PC-9 (cell line): ENCODE measurements around the gene ZNF844. TPM values are rescaled to one million over a fixed set of nuclear protein-coding genes. Genes with fewer than 3 reads are reported as not detected.

Source experiments
- BruUV-seq: library from RNA; stranded (reverse); fragments of 400-500 nt; replicated peaks from 2 replicates; lab custom pipeline; 2021; lab: Mats Ljungman, UMichigan
- CTCF ChIA-PET: fragments of 300-600 bp; sonication (Branson Sonifier 250); formaldehyde crosslinking; loops from one replicate; lab custom pipeline; 2022; ENCODE audit warnings: antibody characterized with exemption; lab: Charles Lee
- POLR2A ChIA-PET: fragments of 300-600 bp; sonication (Branson Sonifier 250); formaldehyde crosslinking; loops from one replicate; lab custom pipeline; 2022; ENCODE audit warnings: antibody characterized with exemption; ENCODE audit not compliant: unreplicated experiment; lab: Charles Lee
- DNase-seq, 2 experiments: peaks; one replicate each; pipeline versions ENCODE4 v3.0.0 to v3.0.0-alpha.2; 2015 to 2022; ENCODE audit warnings: mixed read lengths in 1 of 2
- H2AFZ ChIP-seq: fragments of 200-600 bp; sonication (generic); 2 replicates; pipeline ENCODE4 v1.8.1; 2017; ENCODE audit warnings: antibody characterized with exemption
- H3F3A ChIP-seq: fragments of 200-600 bp; sonication (generic); 2 replicates; pipeline ENCODE4 v1.8.1; 2017; ENCODE audit warnings: antibody characterized with exemption, mild to moderate bottlenecking, low read depth; ENCODE audit not compliant: insufficient read depth
- H3K27ac ChIP-seq: fragments of 200-600 bp; sonication (generic); 2 replicates; pipeline ENCODE4 v1.6.1; 2016; ENCODE audit warnings: mixed run types
- H3K27me3 ChIP-seq: fragments of 200-600 bp; sonication (generic); 2 replicates; pipeline ENCODE4 v1.6.1; 2016; ENCODE audit warnings: low read depth, mixed run types; ENCODE audit not compliant: insufficient read depth
- H3K36me3 ChIP-seq: fragments of 200-600 bp; sonication (generic); 2 replicates; pipeline ENCODE4 v1.6.1; 2016; ENCODE audit warnings: low read depth, mixed run types
- H3K4me1 ChIP-seq: fragments of 200-600 bp; sonication (generic); replicated peaks from 2 replicates; pipeline ENCODE4 v1.6.1; 2016; ENCODE audit warnings: mixed run types; ENCODE audit not compliant: insufficient read depth
- H3K4me2 ChIP-seq: fragments of 200-600 bp; sonication (generic); 2 replicates; pipeline ENCODE4 v1.6.1; 2017; ENCODE audit warnings: mixed run types
- H3K4me3 ChIP-seq: fragments of 200-600 bp; sonication (generic); 2 replicates; pipeline ENCODE4 v1.6.1; 2016; ENCODE audit warnings: mixed run types
- H3K79me2 ChIP-seq: fragments of 200-600 bp; sonication (generic); 2 replicates; pipeline ENCODE4 v1.6.1; 2017; ENCODE audit warnings: low read depth, mixed run types
- H3K9me2 ChIP-seq: fragments of 200-600 bp; sonication (generic); 2 replicates; pipeline ENCODE4 v1.8.1; 2017; ENCODE audit warnings: mild to moderate bottlenecking; ENCODE audit not compliant: insufficient read depth
- H3K9me3 ChIP-seq: fragments of 200-600 bp; sonication (generic); 2 replicates; pipeline ENCODE4 v1.8.1; 2016; ENCODE audit warnings: low read depth; ENCODE audit not compliant: insufficient read depth
- H4K20me1 ChIP-seq: fragments of 200-600 bp; sonication (generic); 2 replicates; pipeline ENCODE4 v1.8.1; 2017; ENCODE audit not compliant: insufficient read depth
- CTCF ChIP-seq: fragments of 200-600 bp; sonication (generic); conservative IDR thresholded peaks from 2 replicates; pipeline ENCODE4 v1.6.1; 2017; ENCODE audit warnings: mixed run types, antibody characterized with exemption, mild to moderate bottlenecking, moderate library complexity
- EZH2 ChIP-seq: fragments of 200-600 bp; sonication (generic); IDR thresholded peaks from 2 replicates; pipeline ENCODE4 v1.8.0; 2017; ENCODE audit warnings: antibody characterized with exemption, low read depth
- intact Hi-C: fragments of 100-400 bp; cut with micrococcal nuclease; formaldehyde crosslinking; loops from one replicate; pipeline ENCODE4 v1.10.0; 2022; ENCODE audit not compliant: unreplicated experiment
- total RNA-seq: library from RNA; stranded (reverse); gene quantifications from 2 replicates; pipeline ENCODE4 v1.2.3, GENCODE V29; 2021

The ZNF844 gene
- total RNA-seq, 1 experiment from 2014 or later = 4.9 TPM

DNA sequence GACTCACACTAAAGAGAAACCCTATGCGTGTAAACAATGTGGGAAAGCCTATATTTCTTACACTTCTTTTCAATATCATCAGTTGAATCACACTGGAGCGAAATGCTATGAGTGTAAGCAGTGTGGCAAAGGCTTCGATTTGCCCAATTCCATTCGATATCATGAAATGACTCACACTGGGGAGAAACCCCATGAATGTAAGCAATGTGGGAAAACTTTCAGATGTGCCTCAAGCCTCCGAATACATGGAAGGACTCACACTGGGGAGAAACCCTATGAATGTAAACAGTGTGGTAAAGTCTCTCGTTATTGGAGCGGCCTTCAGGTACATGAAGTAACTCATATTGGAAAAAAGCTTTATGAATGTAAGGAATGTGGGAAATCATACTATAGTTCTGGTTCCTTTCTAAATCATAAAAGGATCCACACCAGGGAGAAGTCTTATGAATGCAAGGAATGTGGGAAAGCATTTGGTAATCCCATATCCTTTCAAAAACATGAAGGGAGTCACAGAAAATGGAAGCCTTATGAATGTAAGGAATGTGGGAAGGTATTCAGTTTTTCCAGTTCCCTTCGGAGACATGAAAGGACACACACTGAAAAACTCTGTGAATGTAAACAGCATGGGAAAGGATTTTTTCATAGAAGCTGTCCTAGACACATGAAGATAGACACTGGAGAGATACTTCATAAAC is 47.6 kb downstream of the ZNF844 start:
- Histone ChIP-seq H3K9me2 (no peaks in the 10 kb centered on the region), H3K4me3 (no peak overlapping the region), H3K4me1 (no peaks in the 10 kb centered on the region), H4K20me1 (no peaks in the 10 kb centered on the region), H3K4me2 (no peak overlapping the region), H2AFZ (no peak overlapping the region), H3K27me3 (peaks cover 34% of the 10 kb centered on the region), H3K79me2 (no peaks in the 10 kb centered on the region), H3K36me3 (no peaks in the 10 kb centered on the region), H3F3A (no peaks in the 10 kb centered on the region), H3K27ac (no peak overlapping the region), H3K9me3 (no peaks in the 10 kb centered on the region)
- POLR2A ChIA-PET = no interaction called here
- CTCF ChIA-PET = no interaction called here
- intact Hi-C loops = no loop called here
- DNase-seq = no peak
- BruUV-seq = no TSS peak
- TF ChIP-seq CTCF = no peak
- no peak for TF ChIP-seq EZH2

GRCh38 chr19:12112701-12113100 is 48.2 kb downstream of the ZNF844 start:
- Histone ChIP-seq H3K9me3 (no peaks in the 10 kb centered on the region), H3K4me1 (no peaks in the 10 kb centered on the region), H3K79me2 (no peaks in the 10 kb centered on the region), H3K27ac (no peak overlapping the region), H3K36me3 (no peaks in the 10 kb centered on the region), H2AFZ (no peak overlapping the region), H3K27me3 (peaks cover 35% of the 10 kb centered on the region), H3F3A (no peaks in the 10 kb centered on the region), H3K9me2 (no peaks in the 10 kb centered on the region), H3K4me3 (no peak overlapping the region), H3K4me2 (no peak overlapping the region), H4K20me1 (no peaks in the 10 kb centered on the region)
- no peak for DNase-seq
- ChIA-PET CTCF (no interaction called here), POLR2A (no interaction called here)
- BruUV-seq = no TSS peak
- TF ChIP-seq CTCF (no peak), EZH2 (no peak)
- intact Hi-C loops = no loop called here

DNA sequence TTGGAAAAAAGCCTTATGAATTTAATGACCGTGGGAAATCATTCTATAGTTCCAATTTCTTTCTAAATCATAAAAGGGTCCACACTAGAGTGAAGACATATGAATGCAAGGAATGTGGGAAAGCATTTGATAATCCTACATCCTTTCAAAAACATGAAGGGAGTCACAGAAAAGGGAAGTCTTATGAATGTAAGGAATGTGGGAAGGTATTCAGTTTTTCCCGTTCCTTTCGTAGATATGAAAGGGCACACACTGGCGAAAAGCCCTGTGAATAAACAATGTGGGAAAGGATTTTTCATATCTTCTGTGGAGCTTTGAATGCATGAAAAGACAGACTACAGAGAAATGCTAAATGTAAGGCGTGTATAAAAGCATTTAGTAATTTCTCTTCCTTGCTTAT is 48.6 kb downstream of the ZNF844 start:
- intact Hi-C loops = no loop called here
- Histone ChIP-seq H4K20me1 (no peaks in the 10 kb centered on the region), H3K4me3 (no peak overlapping the region), H3K9me3 (no peaks in the 10 kb centered on the region), H3K27me3 (peaks cover 35% of the 10 kb centered on the region), H3K79me2 (no peaks in the 10 kb centered on the region), H3K27ac (no peak overlapping the region), H3K36me3 (no peaks in the 10 kb centered on the region), H3K4me2 (no peak overlapping the region), H3K9me2 (no peaks in the 10 kb centered on the region), H3K4me1 (no peaks in the 10 kb centered on the region), H3F3A (no peaks in the 10 kb centered on the region), H2AFZ (no peak overlapping the region)
- ChIA-PET CTCF (no interaction called here), POLR2A (no interaction called here)
- no peak for DNase-seq
- TF ChIP-seq CTCF (no peak), EZH2 (no peak)
- BruUV-seq = no TSS peak
